A549 (cell line): ENCODE results near the gene TTC12.

Source experiments
- BCL3 ChIP-seq: fragments of >200 bp; sonication (Bioruptor Twin); formaldehyde crosslinking; IDR thresholded peaks from 3 replicates; pipeline ENCODE4 v1.6.1; 2016
- CBX8 ChIP-seq: fragments of 200-600 bp; sonication (generic); IDR thresholded peaks from 2 replicates; pipeline ENCODE4 v1.6.1; 2016
- HMGXB4 ChIP-seq: fragments of 250-450 bp; sonication (Bioruptor Pico); IDR thresholded peaks from 2 replicates; pipeline ENCODE4 v1.5.0; 2021; ENCODE audit warnings: mild to moderate bottlenecking, moderate library complexity, borderline replicate concordance
- PBX3 ChIP-seq: IDR thresholded peaks from 2 replicates; pipeline ENCODE4 v1.6.1; 2012
- USF2 ChIP-seq: fragments of 450-650 bp; IDR thresholded peaks from 2 replicates; pipeline ENCODE4 v1.6.1; 2014; ENCODE audit warnings: antibody characterized with exemption

GRCh38 chr11:113319085-113319484 is 4.7 kb downstream of the TTC12 start:
- TF ChIP-seq PBX3 (no peak), USF2 (no peak), CBX8 (no peak), BCL3 (no peak), HMGXB4 (CRISPR knock-in tag) (no peak)
